Uterus (tissue), 4 donors: ENCODE data around the gene OR2AG1. TPM values are rescaled to one million over a fixed set of nuclear protein-coding genes. Genes with fewer than 3 reads are reported as not detected.
"Not testable (repeated sequence)": the region's sequence is repeated elsewhere in the genome, so short reads cannot be mapped to it uniquely, and the experiment has no call there.

Experiments used
- DNase-seq, 2 donors: peaks; one replicate each; pipeline ENCODE4 v3.0.0-alpha.2; 2019 to 2020
- H3K27ac ChIP-seq, 2 donors: fragments of 200-600 bp; sonication (generic); 1 replicate in 1 of 2; 2 replicates in 1 of 2; pipeline ENCODE4 v1.5.1; 2016 to 2018
- H3K27me3 ChIP-seq, 2 donors: fragments of 200-600 bp; sonication (generic); one replicate each; pipeline ENCODE4 v1.5.1; 2018 to 2019; ENCODE audit warnings: control low read depth in 1 of 2
- H3K36me3 ChIP-seq, 2 donors: fragments of 200-600 bp; sonication (generic); one replicate each; pipeline ENCODE4 v1.5.1; 2019; ENCODE audit warnings: control low read depth in 1 of 2
- H3K4me1 ChIP-seq, 2 donors: fragments of 200-600 bp; sonication (generic); one replicate each; pipeline ENCODE4 v1.5.1; 2018 to 2019; ENCODE audit warnings: control low read depth in 1 of 2
- H3K4me3 ChIP-seq, 2 donors: fragments of 200-600 bp; sonication (generic); 1 replicate in 1 of 2; 2 replicates in 1 of 2; pipeline ENCODE4 v1.5.1; 2018 to 2019; ENCODE audit warnings: mild to moderate bottlenecking in 1 of 2
- H3K9me3 ChIP-seq, 2 donors: fragments of 200-600 bp; sonication (generic); one replicate each; pipeline ENCODE4 v1.5.1; 2019; ENCODE audit warnings: control low read depth in 1 of 2
- CTCF ChIP-seq, 4 experiments: fragments of 200-600 bp in 2 of 4; fragments of 450-650 bp in 2 of 4; sonication (generic) in 2 of 4; IDR thresholded peaks; one replicate each; pipeline ENCODE4 v1.5.1; 2016 to 2019; ENCODE audit warnings: antibody characterized with exemption in 4 of 4, mild to moderate bottlenecking in 2 of 4, moderate library complexity in 1 of 4
- POLR2A ChIP-seq, 2 donors: fragments of 450-650 bp; IDR thresholded peaks; one replicate each; pipeline ENCODE4 v1.6.1; 2016; ENCODE audit warnings: antibody characterized with exemption in 2 of 2, mild to moderate bottlenecking in 1 of 2, moderate library complexity in 1 of 2
- intact Hi-C: fragments of 100-400 bp; cut with DNase I; formaldehyde crosslinking; loops from one replicate; pipeline ENCODE4 v1.15.1; 2023; ENCODE audit warnings: low total_unique reads
- total RNA-seq, 4 donors: library from RNA; depleted of rRNA in 3 of 4; stranded (reverse); fragments of >200 nt in 3 of 4; gene quantifications; one replicate each; pipeline versions ENCODE4 v1.1.0 to v1.2.4, GENCODE V29; 2014 to 2023
- donor health status: DM: yes; HTN: yes; CAD: no.

Gene OR2AG1
- total RNA-seq, 4 donors from 2014 or later = not detected

DNA sequence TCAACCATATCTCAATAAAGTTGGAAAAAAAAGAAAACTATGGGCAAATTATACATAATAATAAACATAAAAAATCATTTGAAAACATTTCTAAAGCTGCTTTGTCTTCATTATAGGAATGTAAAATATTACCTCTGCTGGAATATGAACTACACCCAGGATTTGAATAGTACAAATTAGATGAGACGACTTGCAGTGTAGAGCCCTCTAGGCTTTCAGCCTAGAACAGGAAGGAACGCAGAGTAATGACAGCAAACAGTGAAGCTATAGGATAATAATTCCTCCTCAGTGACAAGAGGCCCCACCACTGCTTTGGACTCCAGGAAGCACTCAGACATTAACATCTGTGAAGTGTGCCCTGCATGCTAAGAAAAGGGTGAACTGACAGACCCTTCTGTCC, 7.7 kb downstream of the OR2AG1 start:
- TF ChIP-seq POLR2A (IDR thresholded peaks at IDR 0.05) (no peak), CTCF (IDR thresholded peaks at IDR 0.05) (no peak)
- Histone ChIP-seq H3K4me1 (no peaks in the 10 kb centered on the region), H3K9me3 (no peaks in the 10 kb centered on the region), H3K36me3 (no peaks in the 10 kb centered on the region), H3K27me3 (no peaks in the 10 kb centered on the region), H3K27ac (no peak overlapping the region), H3K4me3 (no peak overlapping the region)
- DNase-seq = no peak
- intact Hi-C loops = no loop called here

DNA sequence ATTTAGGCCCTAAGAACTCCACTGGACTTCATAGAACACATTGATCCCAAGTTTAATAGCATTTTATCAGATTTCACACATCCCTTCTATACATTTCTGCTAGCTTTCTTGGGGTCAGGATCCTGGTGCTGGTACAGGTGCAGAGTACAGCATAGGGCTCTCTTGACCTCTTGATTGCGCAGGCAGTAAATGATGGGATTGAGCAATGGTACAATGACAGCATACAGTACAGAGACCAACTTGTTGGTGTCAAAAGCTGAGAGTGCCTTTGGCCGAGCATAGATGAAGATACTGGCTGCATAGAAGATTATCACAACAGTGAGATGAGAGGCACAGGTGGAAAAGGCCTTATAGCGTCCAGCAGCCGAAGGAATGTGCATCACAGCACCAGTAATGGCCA, 11.8 kb downstream of the OR2AG1 start:
- TF ChIP-seq CTCF (IDR thresholded peaks at IDR 0.05) (no peak), POLR2A (IDR thresholded peaks at IDR 0.05) (no peak)

DNA sequence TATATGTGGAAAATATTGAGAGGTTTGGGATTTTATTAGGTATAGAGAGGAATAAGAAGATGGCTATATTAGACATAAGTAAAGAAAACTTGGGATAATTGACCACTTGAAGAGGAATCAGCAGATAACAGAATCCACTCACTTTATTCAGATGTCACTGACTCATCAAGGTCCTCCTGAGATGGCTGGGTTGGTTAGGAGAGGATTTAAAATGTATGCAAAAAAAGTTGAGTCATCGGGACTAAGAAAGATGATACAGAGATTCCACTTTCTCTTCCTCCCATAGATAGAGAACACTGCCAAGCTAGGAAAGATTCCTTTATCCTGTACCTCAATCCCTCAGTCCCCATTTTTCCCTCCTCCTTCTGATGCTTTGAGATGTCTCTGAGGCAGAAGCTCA, 16.6 kb downstream of the OR2AG1 start, which contains the start of gene OR6A2:
Gene OR6A2 (minus strand): TSS at position 288 of the 400 bp plus-strand sequence. CDS start 3,981 bp downstream, outside the sequence.
- H3K27ac ChIP-seq = no peak within 1 kb of the TSS
- no peak within 1 kb of the TSS for H3K4me3 ChIP-seq
- TF ChIP-seq POLR2A (IDR thresholded peaks at IDR 0.05) = no peak
- TF ChIP-seq CTCF (IDR thresholded peaks at IDR 0.05) = no peak
- no peaks in the 10 kb centered on the region for H3K4me1 ChIP-seq
- intact Hi-C loops = no loop called here
- H3K9me3 ChIP-seq = peaks cover 0 to 3% of the 10 kb centered on the region in 2 donors
- no peaks in the 10 kb centered on the region for H3K27me3 ChIP-seq
- no peak for DNase-seq
- H3K36me3 ChIP-seq = no peaks in the 10 kb centered on the region

More for the DNA sequence above, 11.8 kb downstream of the OR2AG1 start:
- Histone ChIP-seq H3K9me3 (no peaks in the 10 kb centered on the region), H3K27me3 (no peaks in the 10 kb centered on the region), H3K4me3 (no peak overlapping the region), H3K36me3 (no peaks in the 10 kb centered on the region), H3K27ac (no peak overlapping the region), H3K4me1 (no peaks in the 10 kb centered on the region)
- intact Hi-C loops = no loop called here
- DNase-seq = no peak

DNA sequence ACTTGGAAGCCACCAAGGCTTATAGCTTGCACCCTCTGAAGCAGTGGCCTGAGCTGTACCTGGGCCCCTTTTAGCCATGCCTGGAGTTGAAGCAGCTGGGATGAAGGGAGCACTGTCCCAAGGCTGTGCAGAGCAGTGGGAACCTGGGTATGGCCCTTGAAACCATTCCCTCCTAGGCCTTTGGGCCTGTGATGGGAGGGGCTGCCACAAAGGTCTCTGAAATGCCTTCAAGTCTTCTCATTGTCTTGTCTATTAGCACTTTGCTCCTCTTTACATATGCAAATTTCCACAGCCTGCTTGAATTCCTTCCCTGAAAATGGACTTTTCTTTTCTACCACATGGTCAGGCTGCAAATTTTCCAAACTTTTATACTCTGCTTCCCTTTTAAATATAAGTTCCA, 18.3 kb downstream of the OR2AG1 start:
- H3K4me1 ChIP-seq, H3K4me3 ChIP-seq, H3K9me3 ChIP-seq, H3K36me3 ChIP-seq, H3K27me3 ChIP-seq, intact Hi-C loops, H3K27ac ChIP-seq, DNase-seq: not testable (repeated sequence)

- no peak for DNase-seq
Observed at GRCh38 chr11:6812390-6813005, 29.7 kb downstream of the OR2AG1 start.

More at GRCh38 chr11:6812390-6813005, 29.7 kb downstream of the OR2AG1 start:
- Histone ChIP-seq H3K9me3 (no peaks in the 10 kb centered on the region), H3K4me3 (no peak overlapping the region), H3K27ac (no peak overlapping the region), H3K36me3 (no peaks in the 10 kb centered on the region), H3K4me1 (no peaks in the 10 kb centered on the region), H3K27me3 (no peaks in the 10 kb centered on the region)
- intact Hi-C loops = no loop called here
- TF ChIP-seq CTCF (IDR thresholded peaks at IDR 0.05) (peak; percentile 57 to 67 (median 60)), POLR2A (IDR thresholded peaks at IDR 0.05) (no peak)
